Measurements from ENCODE around the gene UHMK1. TPM values are rescaled to one million over a fixed set of nuclear protein-coding genes. Genes with fewer than 3 reads are reported as not detected.
"Not testable (repeated sequence)": the region's sequence is repeated elsewhere in the genome, so short reads cannot be mapped to it uniquely, and the experiment has no call there.

Gene UHMK1
- total RNA-seq, 1 donor, result 51.4 TPM

DNA sequence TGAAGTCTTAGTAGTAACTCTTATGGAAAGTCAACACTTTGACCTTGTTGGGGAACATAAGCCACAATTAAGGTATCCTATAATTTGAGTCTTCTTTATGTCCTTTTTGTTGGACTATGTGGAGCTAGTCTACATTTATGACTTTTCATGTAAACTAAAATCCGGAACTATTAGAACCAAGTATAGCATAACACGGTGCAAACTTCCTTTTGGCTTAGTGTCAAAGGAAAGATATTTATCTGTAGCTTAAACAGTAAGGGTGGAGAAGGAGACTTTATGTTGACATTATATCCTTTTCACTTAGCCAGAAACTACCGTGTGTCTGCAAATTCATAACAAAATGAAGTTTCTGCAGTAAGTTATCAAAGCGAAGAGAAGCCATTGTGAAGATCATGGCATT is 71.2 kb downstream of the UHMK1 start:
- Histone ChIP-seq H3K9me3 (ENCODE audit: low read depth, low read length) (no peaks in the 10 kb centered on the region), H3K4me2 (ENCODE audit: insufficient read depth, low read length) (no peak overlapping the region), H3K36me3 (ENCODE audit: insufficient read depth, low read length) (peaks cover 54% of the 10 kb centered on the region)

GRCh38 chr1:162570718-162571117 is 73.1 kb downstream of the UHMK1 start:
- TF ChIP-seq CTCF (IDR thresholded peaks at IDR 0.05; ENCODE audit: extremely low read depth, low read depth, low read length), result no peak
- peaks cover 10% of the 10 kb centered on the region for H3K4me1 ChIP-seq (ENCODE audit: insufficient read depth, low read length)
- H3K36me3 ChIP-seq (ENCODE audit: insufficient read depth, low read length), result peaks cover 56% of the 10 kb centered on the region
- no peaks in the 10 kb centered on the region for H3K27me3 ChIP-seq (ENCODE audit: insufficient read depth, low read length)
- no peak overlapping the region for H2AFZ ChIP-seq (ENCODE audit: low read length)
- H3K79me2 ChIP-seq (ENCODE audit: insufficient read depth, low read length), result peaks cover 98% of the 10 kb centered on the region
- DNase-seq (ENCODE audit: insufficient read length, low spot score, missing footprints), result no peak
- H4K20me1 ChIP-seq (ENCODE audit: insufficient read depth, low read length), result peaks cover 35% of the 10 kb centered on the region
- no peak overlapping the region for H3K27ac ChIP-seq (ENCODE audit: low read depth, low read length)
- H3K9me3 ChIP-seq (ENCODE audit: low read depth, low read length), result no peaks in the 10 kb centered on the region
- no peak overlapping the region for H3K4me2 ChIP-seq (ENCODE audit: insufficient read depth, low read length)
- no peak overlapping the region for H3K4me3 ChIP-seq (ENCODE audit: insufficient read depth, low read length)

More for the DNA sequence above, 71.2 kb downstream of the UHMK1 start:
- Histone ChIP-seq H2AFZ (ENCODE audit: low read length) (no peak overlapping the region), H3K4me1 (ENCODE audit: insufficient read depth, low read length) (peaks cover 29% of the 10 kb centered on the region), H3K79me2 (ENCODE audit: insufficient read depth, low read length) (peaks cover 99% of the 10 kb centered on the region), H3K27ac (ENCODE audit: low read depth, low read length) (no peak overlapping the region), H3K4me3 (ENCODE audit: insufficient read depth, low read length) (no peak overlapping the region), H3K27me3 (ENCODE audit: insufficient read depth, low read length) (no peaks in the 10 kb centered on the region), H4K20me1 (ENCODE audit: insufficient read depth, low read length) (peaks cover 50% of the 10 kb centered on the region)
- DNase-seq (ENCODE audit: insufficient read length, low spot score, missing footprints), result no peak
- TF ChIP-seq CTCF (IDR thresholded peaks at IDR 0.05; ENCODE audit: extremely low read depth, low read depth, low read length), result no peak

DNA sequence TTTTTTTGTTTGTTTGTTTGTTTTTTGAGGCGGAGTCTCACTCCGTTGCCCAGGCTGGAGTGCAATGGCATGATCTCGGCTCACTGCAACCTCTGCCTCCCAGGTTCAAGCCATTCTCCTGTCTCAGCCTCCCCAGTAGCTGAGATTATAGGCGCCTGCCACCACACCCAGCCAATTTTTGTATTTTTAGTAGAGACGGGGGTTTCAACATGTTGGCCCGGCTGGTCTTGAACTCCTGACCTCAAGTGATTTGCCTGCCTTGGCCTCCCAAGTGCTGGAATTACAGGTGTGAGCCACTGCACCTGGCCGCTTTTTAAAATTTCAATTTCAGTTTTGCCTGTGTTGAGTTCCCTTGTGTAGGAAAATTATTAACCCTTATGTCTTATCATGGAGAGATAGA is 73.5 kb downstream of the UHMK1 start:
- H3K27ac ChIP-seq (ENCODE audit: low read depth, low read length); H3K4me1 ChIP-seq (ENCODE audit: insufficient read depth, low read length); H3K9me3 ChIP-seq (ENCODE audit: low read depth, low read length); DNase-seq (ENCODE audit: insufficient read length, low spot score, missing footprints); H3K27me3 ChIP-seq (ENCODE audit: insufficient read depth, low read length); H2AFZ ChIP-seq (ENCODE audit: low read length); H3K4me2 ChIP-seq (ENCODE audit: insufficient read depth, low read length); H3K4me3 ChIP-seq (ENCODE audit: insufficient read depth, low read length): not testable (repeated sequence)
- Histone ChIP-seq H3K79me2 (ENCODE audit: insufficient read depth, low read length) (peaks cover 98% of the 10 kb centered on the region), H3K36me3 (ENCODE audit: insufficient read depth, low read length) (peaks cover 56% of the 10 kb centered on the region), H4K20me1 (ENCODE audit: insufficient read depth, low read length) (peaks cover 32% of the 10 kb centered on the region)

GRCh38 chr1:162571696-162572095 is 74.1 kb downstream of the UHMK1 start:
- Histone ChIP-seq H3K27ac (ENCODE audit: low read depth, low read length) (no peak overlapping the region), H3K4me1 (ENCODE audit: insufficient read depth, low read length) (peaks cover 9% of the 10 kb centered on the region), H3K4me2 (ENCODE audit: insufficient read depth, low read length) (peak overlapping the region; percentile 29)

More at GRCh38 chr1:162571696-162572095, 74.1 kb downstream of the UHMK1 start:
- Histone ChIP-seq H3K79me2 (ENCODE audit: insufficient read depth, low read length) (peaks cover 98% of the 10 kb centered on the region), H3K9me3 (ENCODE audit: low read depth, low read length) (no peaks in the 10 kb centered on the region), H3K27me3 (ENCODE audit: insufficient read depth, low read length) (no peaks in the 10 kb centered on the region), H4K20me1 (ENCODE audit: insufficient read depth, low read length) (peaks cover 29% of the 10 kb centered on the region), H3K4me3 (ENCODE audit: insufficient read depth, low read length) (no peak overlapping the region), H2AFZ (ENCODE audit: low read length) (no peak overlapping the region), H3K36me3 (ENCODE audit: insufficient read depth, low read length) (peaks cover 57% of the 10 kb centered on the region)
- no peak for DNase-seq (ENCODE audit: insufficient read length, low spot score, missing footprints)
- TF ChIP-seq CTCF (IDR thresholded peaks at IDR 0.05; ENCODE audit: extremely low read depth, low read depth, low read length), result no peak

All from osteoblast (primary cell).